IMR-90 (cell line): ENCODE measurements around the gene KCNN3. TPM values are rescaled to one million over a fixed set of nuclear protein-coding genes. Genes with fewer than 3 reads are reported as not detected.

Source experiments
- ATAC-seq: fragments of 200-7000 bp; cut with Tn5 transposase; 2 replicates; pipeline ENCODE4 v1.9.1; 2020; ENCODE audit warnings: low read depth, mild to moderate bottlenecking, moderate library complexity
- BruUV-seq: library from RNA; stranded (reverse); fragments of 400-500 nt; replicated peaks from 2 replicates; lab custom pipeline; 2021; lab: Mats Ljungman, UMichigan
- CTCF ChIA-PET: fragments of 300-600 bp; formaldehyde crosslinking; extraction: SDS; loops from one replicate; lab custom pipeline; 2021; ENCODE audit warnings: antibody characterized with exemption; lab: Yijun Ruan, JAX
- POLR2A ChIA-PET: fragments of 300-600 bp; sonication (Branson Sonifier 250); formaldehyde crosslinking; loops from one replicate; lab custom pipeline; 2022; ENCODE audit warnings: antibody characterized with exemption; ENCODE audit not compliant: unreplicated experiment; lab: Charles Lee
- DNase-seq: peaks from one replicate; pipeline ENCODE4 v3.0.0; 2013
- H2AFZ ChIP-seq: replicated peaks from 2 replicates; pipeline ENCODE3; 2013; ENCODE audit warnings: low read length, mild to moderate bottlenecking; ENCODE audit not compliant: poor library complexity
- H2AK5ac ChIP-seq: 2 replicates; pipeline ENCODE4 v1.6.1; 2013; ENCODE audit warnings: low read depth, low read length, inconsistent platforms
- H2AK9ac ChIP-seq: replicated peaks from 2 replicates; pipeline ENCODE3; 2013; ENCODE audit warnings: mild to moderate bottlenecking, low read depth, low read length, moderate library complexity; ENCODE audit not compliant: poor library complexity
- H2BK120ac ChIP-seq: 2 replicates; pipeline ENCODE4 v1.6.1; 2013; ENCODE audit warnings: low read depth, low read length, inconsistent platforms
- H2BK15ac ChIP-seq: 3 replicates; pipeline ENCODE4 v1.6.1; 2013; ENCODE audit warnings: low read depth, low read length, inconsistent platforms
- H2BK20ac ChIP-seq: 2 replicates; pipeline ENCODE4 v1.6.1; 2013; ENCODE audit warnings: low read depth, mild to moderate bottlenecking, inconsistent platforms, low read length, moderate library complexity
- H2BK5ac ChIP-seq: 2 replicates; pipeline ENCODE4 v1.6.1; 2013; ENCODE audit warnings: mild to moderate bottlenecking, low read depth, low read length, inconsistent platforms; ENCODE audit not compliant: poor library complexity, severe bottlenecking
- H3K14ac ChIP-seq: replicated peaks from 2 replicates; pipeline ENCODE4 v1.6.1; 2013; ENCODE audit warnings: low read depth, low read length, inconsistent platforms
- H3K18ac ChIP-seq: 2 replicates; pipeline ENCODE4 v1.6.1; 2013; ENCODE audit warnings: low read depth, low read length, control low read depth
- H3K23ac ChIP-seq: 2 replicates; pipeline ENCODE4 v1.6.1; 2013; ENCODE audit warnings: low read depth, low read length, inconsistent platforms
- H3K27ac ChIP-seq: 2 replicates; pipeline ENCODE4 v1.5.1; 2013; ENCODE audit warnings: mild to moderate bottlenecking, control low read depth, low read length; ENCODE audit not compliant: insufficient read depth
- H3K27me3 ChIP-seq: 2 replicates; pipeline ENCODE4 v1.6.1; 2013; ENCODE audit warnings: low read length; ENCODE audit not compliant: control insufficient read depth, insufficient read depth
- H3K36me3 ChIP-seq: 2 replicates; pipeline ENCODE4 v1.6.1; 2013; ENCODE audit warnings: low read length, mixed read lengths; ENCODE audit not compliant: control insufficient read depth, insufficient read depth
- H3K4ac ChIP-seq: 2 replicates; pipeline ENCODE4 v1.6.1; 2013; ENCODE audit warnings: low read depth, low read length, inconsistent platforms
- H3K4me1 ChIP-seq: 2 replicates; pipeline ENCODE4 v1.6.1; 2013; ENCODE audit warnings: low read length, mixed read lengths; ENCODE audit not compliant: control insufficient read depth, insufficient read depth
- H3K4me2 ChIP-seq: 2 replicates; pipeline ENCODE4 v1.6.1; 2013; ENCODE audit warnings: low read depth, mild to moderate bottlenecking, control low read depth, low read length, moderate library complexity
- H3K4me3 ChIP-seq: 2 replicates; pipeline ENCODE4 v1.5.1; 2013; ENCODE audit warnings: low read depth, mild to moderate bottlenecking, control low read depth, low read length, moderate library complexity; ENCODE audit not compliant: insufficient read depth
- H3K56ac ChIP-seq: 2 replicates; pipeline ENCODE4 v1.6.1; 2013; ENCODE audit warnings: low read length, inconsistent platforms; ENCODE audit not compliant: insufficient read depth; ENCODE audit errors: extremely low read depth
- H3K79me1 ChIP-seq, 2 experiments: 2 replicates each; pipeline ENCODE4 v1.6.1; 2013; ENCODE audit warnings: low read length in 2 of 2, inconsistent platforms in 1 of 2, low read depth in 1 of 2
- H3K9ac ChIP-seq: 2 replicates; pipeline ENCODE4 v1.6.1; 2013; ENCODE audit warnings: low read depth, low read length, control low read depth
- H3K9me1 ChIP-seq: 2 replicates; pipeline ENCODE4 v1.6.1; 2013; ENCODE audit warnings: low read length, inconsistent platforms; ENCODE audit not compliant: insufficient read depth
- H3K9me3 ChIP-seq: 2 replicates; pipeline ENCODE4 v1.6.1; 2013; ENCODE audit warnings: low read length; ENCODE audit not compliant: control insufficient read depth, insufficient read depth
- H4K20me1 ChIP-seq: 2 replicates; pipeline ENCODE4 v1.6.1; 2013; ENCODE audit warnings: low read length, inconsistent platforms; ENCODE audit not compliant: insufficient read depth
- H4K5ac ChIP-seq: 2 replicates; pipeline ENCODE4 v1.6.1; 2013; ENCODE audit warnings: mild to moderate bottlenecking, low read depth, low read length, control low read depth
- H4K8ac ChIP-seq, 2 experiments: 2 replicates each; pipeline ENCODE4 v1.6.1; 2013; ENCODE audit warnings: low read depth in 2 of 2, low read length in 2 of 2, control low read depth in 1 of 2, inconsistent platforms in 1 of 2
- H4K91ac ChIP-seq: 2 replicates; pipeline ENCODE4 v1.6.1; 2013; ENCODE audit warnings: low read depth, low read length, inconsistent platforms; ENCODE audit not compliant: insufficient read depth
- BHLHE40 ChIP-seq: fragments of 150-350 bp; IDR thresholded peaks from 2 replicates; pipeline ENCODE4 v1.6.1; 2016; ENCODE audit warnings: mild to moderate bottlenecking, low read depth, low read length
- CEBPB ChIP-seq: IDR thresholded peaks from 2 replicates; pipeline ENCODE4 v1.6.1; 2012; ENCODE audit warnings: low read depth, low read length, improper control_type of control experiment
- MAZ ChIP-seq: IDR thresholded peaks from 2 replicates; pipeline ENCODE4 v1.6.1; 2012; ENCODE audit warnings: low read depth, mild to moderate bottlenecking, low read length, improper control_type of control experiment, moderate library complexity, borderline replicate concordance
- MXI1 ChIP-seq: IDR thresholded peaks from 2 replicates; pipeline ENCODE4 v1.6.1; 2012; ENCODE audit warnings: low read depth, mild to moderate bottlenecking, low read length, moderate library complexity, borderline replicate concordance
- NFE2L2 ChIP-seq: fragments of 150-350 bp; IDR thresholded peaks from 2 replicates; pipeline ENCODE4 v1.6.1; 2016; ENCODE audit warnings: low read depth, mild to moderate bottlenecking, low read length
- dilution Hi-C: fragments of 300-500 bp; cut with HindIII; formaldehyde crosslinking; loops from one replicate; pipeline ENCODE4 v1.14.3; 2018; ENCODE audit warnings: low sequenced_read_pairs; ENCODE audit not compliant: unreplicated experiment
- in situ Hi-C: fragments of 300-500 bp; cut with MboI; formaldehyde crosslinking; loops from 3 replicates; pipeline ENCODE4 v1.14.3; 2019; ENCODE audit warnings: low sequenced_read_pairs, inconsistent platforms, mixed read lengths
- intact Hi-C: fragments of 100-400 bp; cut with micrococcal nuclease; formaldehyde crosslinking; loops from 2 replicates; pipeline ENCODE4 v1.10.0; 2022
- polyA plus RNA-seq, 3 experiments: library from polyadenylated mRNA; depleted of rRNA; stranded (reverse); fragments of >200 nt; gene quantifications; 2 replicates each; pipeline ENCODE4 v1.2.3, GENCODE V29; 2012; ENCODE audit warnings: low replicate concordance in 1 of 3
- total RNA-seq: library from RNA; depleted of rRNA; stranded (reverse); fragments of >200 nt; gene quantifications from 2 replicates; pipeline ENCODE4 v1.2.3, GENCODE V29; 2012
- TF ChIP-seq, protein P1 (sequence below): conservative IDR thresholded peaks from 2 replicates; pipeline ENCODE4 v1.5.1; 2012; ENCODE audit warnings: mild to moderate bottlenecking, low read depth, low read length, improper control_type of control experiment

The KCNN3 gene
- total and polyA plus RNA-seq, 2 of the 4 experiments (the other 2 are of a cell fraction), result 0.02 TPM; not detected in 1

DNA sequence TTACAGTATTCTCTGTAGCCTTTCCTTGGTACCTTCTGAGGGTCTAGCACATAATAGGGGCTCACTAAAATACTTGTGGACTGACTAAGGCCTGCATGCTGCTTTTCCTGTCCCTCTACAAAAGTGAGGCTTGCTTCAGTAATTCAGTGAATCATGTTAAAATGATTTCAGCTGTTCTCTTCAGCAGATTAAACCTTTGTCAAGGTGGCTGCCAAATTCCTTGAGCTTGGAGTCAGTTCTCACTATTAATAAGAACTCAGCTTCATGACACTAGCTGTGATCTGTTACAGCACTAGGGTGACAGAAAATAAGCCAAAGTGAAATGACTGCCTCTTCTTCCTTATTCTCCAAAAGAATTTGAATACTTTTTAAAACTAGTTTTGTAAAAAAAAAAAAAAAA lies 128.8 kb downstream of the KCNN3 start:
- no peak overlapping the region for H3K14ac ChIP-seq
- H3K9me1 ChIP-seq, result no peaks in the 10 kb centered on the region
- H2BK20ac ChIP-seq, result no peak overlapping the region
- H3K4me3 ChIP-seq, result no peak overlapping the region
- BruUV-seq, result no TSS peak
- H4K5ac ChIP-seq, result no peak overlapping the region
- no peak for ATAC-seq
- H4K20me1 ChIP-seq, result no peaks in the 10 kb centered on the region
- H3K4me2 ChIP-seq, result no peak overlapping the region
- H3K56ac ChIP-seq, result no peak overlapping the region
- H2BK15ac ChIP-seq, result no peak overlapping the region
- H2AK9ac ChIP-seq, result no peak overlapping the region
- intact Hi-C loops (loop anchor here (1.0 kb wide), 1 partner anchor 27 kb away; no protein-coding TSS in a partner anchor), dilution Hi-C loops (no loop called here), in situ Hi-C loops (no loop called here)
- H3K79me1 ChIP-seq, result no peaks in the 10 kb centered on the region
- no peak overlapping the region for H4K91ac ChIP-seq
- no peak overlapping the region for H3K4ac ChIP-seq
- H3K9me3 ChIP-seq, result 0 out of 2 replicates have a peak, but pooled peaks cover 2% of the 10 kb centered on the region
- no peaks in the 10 kb centered on the region for H3K4me1 ChIP-seq
- no peak overlapping the region for H3K18ac ChIP-seq
- peak; percentile 17 for DNase-seq
- no peak overlapping the region for H2AK5ac ChIP-seq
- ChIA-PET CTCF (no interaction called here), POLR2A (no interaction called here)
- H3K36me3 ChIP-seq, result no peaks in the 10 kb centered on the region
- H2BK120ac ChIP-seq, result no peak overlapping the region
- TF ChIP-seq NFE2L2 (no peak), CEBPB (no peak), BHLHE40 (no peak), MAZ (no peak), MXI1 (no peak)
- TF ChIP-seq, protein P1, sequence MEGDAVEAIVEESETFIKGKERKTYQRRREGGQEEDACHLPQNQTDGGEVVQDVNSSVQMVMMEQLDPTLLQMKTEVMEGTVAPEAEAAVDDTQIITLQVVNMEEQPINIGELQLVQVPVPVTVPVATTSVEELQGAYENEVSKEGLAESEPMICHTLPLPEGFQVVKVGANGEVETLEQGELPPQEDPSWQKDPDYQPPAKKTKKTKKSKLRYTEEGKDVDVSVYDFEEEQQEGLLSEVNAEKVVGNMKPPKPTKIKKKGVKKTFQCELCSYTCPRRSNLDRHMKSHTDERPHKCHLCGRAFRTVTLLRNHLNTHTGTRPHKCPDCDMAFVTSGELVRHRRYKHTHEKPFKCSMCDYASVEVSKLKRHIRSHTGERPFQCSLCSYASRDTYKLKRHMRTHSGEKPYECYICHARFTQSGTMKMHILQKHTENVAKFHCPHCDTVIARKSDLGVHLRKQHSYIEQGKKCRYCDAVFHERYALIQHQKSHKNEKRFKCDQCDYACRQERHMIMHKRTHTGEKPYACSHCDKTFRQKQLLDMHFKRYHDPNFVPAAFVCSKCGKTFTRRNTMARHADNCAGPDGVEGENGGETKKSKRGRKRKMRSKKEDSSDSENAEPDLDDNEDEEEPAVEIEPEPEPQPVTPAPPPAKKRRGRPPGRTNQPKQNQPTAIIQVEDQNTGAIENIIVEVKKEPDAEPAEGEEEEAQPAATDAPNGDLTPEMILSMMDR, result no peak
- no peak overlapping the region for H3K27ac ChIP-seq
- no peak overlapping the region for H3K23ac ChIP-seq
- H3K27me3 ChIP-seq, result peaks cover 40% of the 10 kb centered on the region
- no peak overlapping the region for H3K9ac ChIP-seq
- H4K8ac ChIP-seq, result no peak overlapping the region
- no peak overlapping the region for H2AFZ ChIP-seq
- no peak overlapping the region for H2BK5ac ChIP-seq
